HepG2 (cell line): ENCODE measurements around the gene DIPK1B. TPM values are rescaled to one million over a fixed set of nuclear protein-coding genes. Genes with fewer than 3 reads are reported as not detected.

Experiments
- CC2D1A ChIP-seq: sonication (generic); formaldehyde crosslinking; IDR thresholded peaks from 2 replicates; pipeline ENCODE4 v1.8.1; 2023; ENCODE audit warnings: mild to moderate bottlenecking, missing genetic modification reagents
- DNMT3B ChIP-seq: conservative IDR thresholded peaks from 2 replicates; pipeline ENCODE4 v1.6.1; 2016; ENCODE audit warnings: missing biosample characterization, control low read depth
- EP300 ChIP-seq, 3 experiments: sonication (generic) in 1 of 3; formaldehyde crosslinking in 1 of 3; IDR thresholded peaks; 2 replicates each; pipeline versions ENCODE4 v1.5.1 to v1.6.1; 2011 to 2020; ENCODE audit warnings: low read depth in 2 of 3, low read length in 2 of 3, borderline replicate concordance in 1 of 3, improper control_type of control experiment in 1 of 3, mild to moderate bottlenecking in 1 of 3, missing genetic modification reagents in 1 of 3, moderate library complexity in 1 of 3
- HES4 ChIP-seq: sonication (generic); formaldehyde crosslinking; IDR thresholded peaks from 2 replicates; pipeline ENCODE4 v1.9.0; 2021; ENCODE audit warnings: mild to moderate bottlenecking, missing genetic modification reagents, borderline replicate concordance
- HOXA7 ChIP-seq: sonication (generic); formaldehyde crosslinking; IDR thresholded peaks from 2 replicates; pipeline ENCODE4 v1.8.1; 2022; ENCODE audit warnings: mild to moderate bottlenecking, missing genetic modification reagents, moderate library complexity
- ZNF232 ChIP-seq: sonication (generic); formaldehyde crosslinking; IDR thresholded peaks from 2 replicates; pipeline ENCODE4 v1.4.0; 2020; ENCODE audit warnings: missing genetic modification reagents, borderline replicate concordance
- ZNF256 ChIP-seq: sonication (generic); formaldehyde crosslinking; conservative IDR thresholded peaks from 2 replicates; pipeline ENCODE4 v1.4.0; 2020; ENCODE audit warnings: missing genetic modification reagents
- ZNF331 ChIP-seq: sonication (generic); formaldehyde crosslinking; IDR thresholded peaks from 2 replicates; pipeline ENCODE4 v1.4.0; 2020; ENCODE audit warnings: missing genetic modification reagents
- ZNF431 ChIP-seq: sonication (generic); formaldehyde crosslinking; IDR thresholded peaks from 2 replicates; pipeline ENCODE4 v1.9.0; 2022; ENCODE audit warnings: missing genetic modification reagents, low read depth, mild to moderate bottlenecking, borderline replicate concordance
- ZNF546 ChIP-seq: sonication (generic); formaldehyde crosslinking; conservative IDR thresholded peaks from 2 replicates; pipeline ENCODE4 v1.8.1; 2023; ENCODE audit warnings: mild to moderate bottlenecking, missing genetic modification reagents
- ZSCAN22 ChIP-seq: sonication (generic); formaldehyde crosslinking; IDR thresholded peaks from 2 replicates; pipeline ENCODE4 v1.4.0; 2020; ENCODE audit warnings: mild to moderate bottlenecking, missing genetic modification reagents
- polyA plus RNA-seq, 8 experiments: library from polyadenylated mRNA; depleted of rRNA in 3 of 8; stranded (reverse) in 7 of 8; unstranded in 1 of 8; fragments of >200 nt; fragmentation: Illumina TruSeq in 4 of 8; extraction: Trizol in 4 of 8; gene quantifications; 2 replicates each; pipeline versions ENCODE4 v1.2.1 to v1.2.3, GENCODE V29; 2011 to 2016; ENCODE audit warnings: low read depth in 4 of 8, missing spikeins in 1 of 8, mixed read lengths in 1 of 8; ENCODE audit not compliant: insufficient read depth in 1 of 8
- total RNA-seq, 5 experiments: library from RNA; depleted of rRNA; stranded (reverse); fragments of >200 nt; fragmentation: Illumina TruSeq; extraction: Trizol; gene quantifications; 2 replicates each; pipeline ENCODE4 v1.2.3, GENCODE V29; 2016; ENCODE audit warnings: low read depth in 1 of 5
- TF ChIP-seq, protein P1 (sequence below): sonication (generic); formaldehyde crosslinking; IDR thresholded peaks from 2 replicates; pipeline ENCODE4 v1.5.0; 2020; ENCODE audit warnings: mild to moderate bottlenecking, missing genetic modification reagents, borderline replicate concordance
- TF ChIP-seq, protein P2 (sequence below): sonication (generic); formaldehyde crosslinking; IDR thresholded peaks from 2 replicates; pipeline ENCODE4 v1.4.0; 2020; ENCODE audit warnings: missing genetic modification reagents, borderline replicate concordance
- TF ChIP-seq, protein P3 (sequence below): sonication (generic); formaldehyde crosslinking; IDR thresholded peaks from 2 replicates; pipeline ENCODE4 v1.4.0; 2020; ENCODE audit warnings: missing genetic modification reagents
- TF ChIP-seq, protein P4 (sequence below): sonication (generic); formaldehyde crosslinking; conservative IDR thresholded peaks from 2 replicates; pipeline ENCODE4 v1.4.0; 2020; ENCODE audit warnings: missing genetic modification reagents
- TF ChIP-seq, protein P5 (sequence below): sonication (generic); formaldehyde crosslinking; IDR thresholded peaks from 2 replicates; pipeline ENCODE4 v1.5.1; 2020; ENCODE audit warnings: missing genetic modification reagents, mild to moderate bottlenecking, borderline replicate concordance

The DIPK1B gene
- total and polyA plus RNA-seq, 2 of the 13 experiments (the other 11 are each of a cell fraction or from before 2014, with no cell fraction given), result 0.18 to 3.9 TPM

DNA sequence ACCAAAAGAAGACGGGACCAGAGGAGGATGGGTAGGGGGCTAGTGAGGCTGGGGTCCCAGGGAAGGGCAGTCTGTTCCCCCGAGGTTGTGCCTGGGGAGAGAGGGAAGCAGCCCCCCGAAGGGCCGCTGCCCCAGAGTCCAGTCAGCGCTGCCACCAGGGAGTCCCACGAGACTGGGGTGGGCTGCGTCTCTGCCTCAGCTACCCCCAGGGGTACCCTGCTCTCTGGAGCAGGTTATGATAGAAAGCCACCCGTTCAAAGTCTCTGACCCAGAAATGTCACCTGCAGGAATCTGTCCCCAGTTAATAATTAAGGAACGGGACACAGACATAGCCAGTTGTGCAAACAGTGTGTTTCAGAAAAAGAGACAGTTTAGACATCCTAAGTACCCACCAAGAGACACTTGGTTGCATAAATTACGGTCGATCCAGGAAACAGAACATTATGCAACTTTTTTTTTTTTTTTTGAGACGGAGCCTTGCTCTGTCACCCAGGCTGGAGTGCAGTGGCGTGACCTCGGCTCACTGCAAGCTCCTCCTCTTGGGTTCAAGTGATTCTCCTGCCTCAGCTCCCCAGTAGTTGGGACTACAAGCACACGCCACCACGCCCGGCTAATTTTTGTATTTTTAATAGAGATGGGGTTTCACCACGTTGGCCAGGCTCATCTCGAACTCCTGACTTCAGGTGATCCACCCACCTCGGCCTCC is 14.4 kb upstream of the DIPK1B start (continued):
- TF ChIP-seq, protein P1, sequence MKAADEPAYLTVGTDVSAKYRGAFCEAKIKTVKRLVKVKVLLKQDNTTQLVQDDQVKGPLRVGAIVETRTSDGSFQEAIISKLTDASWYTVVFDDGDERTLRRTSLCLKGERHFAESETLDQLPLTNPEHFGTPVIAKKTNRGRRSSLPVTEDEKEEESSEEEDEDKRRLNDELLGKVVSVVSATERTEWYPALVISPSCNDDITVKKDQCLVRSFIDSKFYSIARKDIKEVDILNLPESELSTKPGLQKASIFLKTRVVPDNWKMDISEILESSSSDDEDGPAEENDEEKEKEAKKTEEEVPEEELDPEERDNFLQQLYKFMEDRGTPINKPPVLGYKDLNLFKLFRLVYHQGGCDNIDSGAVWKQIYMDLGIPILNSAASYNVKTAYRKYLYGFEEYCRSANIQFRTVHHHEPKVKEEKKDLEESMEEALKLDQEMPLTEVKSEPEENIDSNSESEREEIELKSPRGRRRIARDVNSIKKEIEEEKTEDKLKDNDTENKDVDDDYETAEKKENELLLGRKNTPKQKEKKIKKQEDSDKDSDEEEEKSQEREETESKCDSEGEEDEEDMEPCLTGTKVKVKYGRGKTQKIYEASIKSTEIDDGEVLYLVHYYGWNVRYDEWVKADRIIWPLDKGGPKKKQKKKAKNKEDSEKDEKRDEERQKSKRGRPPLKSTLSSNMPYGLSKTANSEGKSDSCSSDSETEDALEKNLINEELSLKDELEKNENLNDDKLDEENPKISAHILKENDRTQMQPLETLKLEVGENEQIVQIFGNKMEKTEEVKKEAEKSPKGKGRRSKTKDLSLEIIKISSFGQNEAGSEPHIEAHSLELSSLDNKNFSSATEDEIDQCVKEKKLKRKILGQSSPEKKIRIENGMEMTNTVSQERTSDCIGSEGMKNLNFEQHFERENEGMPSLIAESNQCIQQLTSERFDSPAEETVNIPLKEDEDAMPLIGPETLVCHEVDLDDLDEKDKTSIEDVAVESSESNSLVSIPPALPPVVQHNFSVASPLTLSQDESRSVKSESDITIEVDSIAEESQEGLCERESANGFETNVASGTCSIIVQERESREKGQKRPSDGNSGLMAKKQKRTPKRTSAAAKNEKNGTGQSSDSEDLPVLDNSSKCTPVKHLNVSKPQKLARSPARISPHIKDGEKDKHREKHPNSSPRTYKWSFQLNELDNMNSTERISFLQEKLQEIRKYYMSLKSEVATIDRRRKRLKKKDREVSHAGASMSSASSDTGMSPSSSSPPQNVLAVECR (CRISPR knock-in tag), result no peak; the same call in 1 of the 2 replicates
- TF ChIP-seq ZNF431 (0 out of 2 replicates have a peak, but pooled peaks have one; percentile 2), HOXA7 (CRISPR knock-in tag) (no peak), ZNF546 (CRISPR knock-in tag) (no peak), EP300 (IDR thresholded peaks at IDR 0.05; ENCODE audit: low read depth in 2 of 2, low read length in 2 of 2) (peak in 1 of 2 experiments; percentile 75; a peak in 2 of 4 replicates), EP300 (CRISPR knock-in tag; IDR thresholded peaks at IDR 0.05; ENCODE audit: borderline replicate concordance) (no peak), ZNF232 (CRISPR knock-in tag) (no peak), ZNF256 (CRISPR knock-in tag) (no peak), DNMT3B (no peak), CC2D1A (CRISPR knock-in tag) (no peak), ZNF331 (peak; percentile 46; the same call in 1 of the 2 replicates), HES4 (CRISPR knock-in tag) (no peak), ZSCAN22 (CRISPR knock-in tag) (no peak; the same call in 1 of the 2 replicates)
- TF ChIP-seq, protein P2, sequence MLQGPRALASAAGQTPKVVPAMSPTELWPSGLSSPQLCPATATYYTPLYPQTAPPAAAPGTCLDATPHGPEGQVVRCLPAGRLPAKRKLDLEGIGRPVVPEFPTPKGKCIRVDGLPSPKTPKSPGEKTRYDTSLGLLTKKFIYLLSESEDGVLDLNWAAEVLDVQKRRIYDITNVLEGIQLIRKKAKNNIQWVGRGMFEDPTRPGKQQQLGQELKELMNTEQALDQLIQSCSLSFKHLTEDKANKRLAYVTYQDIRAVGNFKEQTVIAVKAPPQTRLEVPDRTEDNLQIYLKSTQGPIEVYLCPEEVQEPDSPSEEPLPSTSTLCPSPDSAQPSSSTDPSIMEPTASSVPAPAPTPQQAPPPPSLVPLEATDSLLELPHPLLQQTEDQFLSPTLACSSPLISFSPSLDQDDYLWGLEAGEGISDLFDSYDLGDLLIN (CRISPR knock-in tag), result no peak
- TF ChIP-seq, protein P3, sequence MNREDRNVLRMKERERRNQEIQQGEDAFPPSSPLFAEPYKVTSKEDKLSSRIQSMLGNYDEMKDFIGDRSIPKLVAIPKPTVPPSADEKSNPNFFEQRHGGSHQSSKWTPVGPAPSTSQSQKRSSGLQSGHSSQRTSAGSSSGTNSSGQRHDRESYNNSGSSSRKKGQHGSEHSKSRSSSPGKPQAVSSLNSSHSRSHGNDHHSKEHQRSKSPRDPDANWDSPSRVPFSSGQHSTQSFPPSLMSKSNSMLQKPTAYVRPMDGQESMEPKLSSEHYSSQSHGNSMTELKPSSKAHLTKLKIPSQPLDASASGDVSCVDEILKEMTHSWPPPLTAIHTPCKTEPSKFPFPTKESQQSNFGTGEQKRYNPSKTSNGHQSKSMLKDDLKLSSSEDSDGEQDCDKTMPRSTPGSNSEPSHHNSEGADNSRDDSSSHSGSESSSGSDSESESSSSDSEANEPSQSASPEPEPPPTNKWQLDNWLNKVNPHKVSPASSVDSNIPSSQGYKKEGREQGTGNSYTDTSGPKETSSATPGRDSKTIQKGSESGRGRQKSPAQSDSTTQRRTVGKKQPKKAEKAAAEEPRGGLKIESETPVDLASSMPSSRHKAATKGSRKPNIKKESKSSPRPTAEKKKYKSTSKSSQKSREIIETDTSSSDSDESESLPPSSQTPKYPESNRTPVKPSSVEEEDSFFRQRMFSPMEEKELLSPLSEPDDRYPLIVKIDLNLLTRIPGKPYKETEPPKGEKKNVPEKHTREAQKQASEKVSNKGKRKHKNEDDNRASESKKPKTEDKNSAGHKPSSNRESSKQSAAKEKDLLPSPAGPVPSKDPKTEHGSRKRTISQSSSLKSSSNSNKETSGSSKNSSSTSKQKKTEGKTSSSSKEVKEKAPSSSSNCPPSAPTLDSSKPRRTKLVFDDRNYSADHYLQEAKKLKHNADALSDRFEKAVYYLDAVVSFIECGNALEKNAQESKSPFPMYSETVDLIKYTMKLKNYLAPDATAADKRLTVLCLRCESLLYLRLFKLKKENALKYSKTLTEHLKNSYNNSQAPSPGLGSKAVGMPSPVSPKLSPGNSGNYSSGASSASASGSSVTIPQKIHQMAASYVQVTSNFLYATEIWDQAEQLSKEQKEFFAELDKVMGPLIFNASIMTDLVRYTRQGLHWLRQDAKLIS (CRISPR knock-in tag), result no peak
- TF ChIP-seq, protein P4, sequence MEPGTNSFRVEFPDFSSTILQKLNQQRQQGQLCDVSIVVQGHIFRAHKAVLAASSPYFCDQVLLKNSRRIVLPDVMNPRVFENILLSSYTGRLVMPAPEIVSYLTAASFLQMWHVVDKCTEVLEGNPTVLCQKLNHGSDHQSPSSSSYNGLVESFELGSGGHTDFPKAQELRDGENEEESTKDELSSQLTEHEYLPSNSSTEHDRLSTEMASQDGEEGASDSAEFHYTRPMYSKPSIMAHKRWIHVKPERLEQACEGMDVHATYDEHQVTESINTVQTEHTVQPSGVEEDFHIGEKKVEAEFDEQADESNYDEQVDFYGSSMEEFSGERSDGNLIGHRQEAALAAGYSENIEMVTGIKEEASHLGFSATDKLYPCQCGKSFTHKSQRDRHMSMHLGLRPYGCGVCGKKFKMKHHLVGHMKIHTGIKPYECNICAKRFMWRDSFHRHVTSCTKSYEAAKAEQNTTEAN (CRISPR knock-in tag), result peak; percentile 94
- TF ChIP-seq, protein P5, sequence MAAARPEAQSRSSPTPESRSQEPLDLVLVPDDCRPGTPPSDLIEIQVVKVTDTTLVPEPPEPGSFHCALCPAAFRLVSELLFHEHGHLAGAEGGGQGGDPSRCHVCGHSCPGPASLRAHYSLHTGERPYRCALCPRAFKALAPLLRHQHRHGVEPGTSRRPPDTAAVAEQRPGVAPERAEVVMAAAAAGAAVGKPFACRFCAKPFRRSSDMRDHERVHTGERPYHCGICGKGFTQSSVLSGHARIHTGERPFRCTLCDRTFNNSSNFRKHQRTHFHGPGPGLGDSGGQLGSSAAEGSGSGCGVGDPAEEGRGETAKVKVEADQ (CRISPR knock-in tag), result no peak
